Measurements from ENCODE around the gene ARHGEF19. TPM values are rescaled to one million over a fixed set of nuclear protein-coding genes. Genes with fewer than 3 reads are reported as not detected.
"Not testable (repeated sequence)": the region's sequence is repeated elsewhere in the genome, so short reads cannot be mapped to it uniquely, and the experiment has no call there.

The ARHGEF19 gene
- total RNA-seq, 3 donors from 2014 or later (not counting 1 experiment from before 2014, with no cell fraction given) = 14.6 to 18.9 (median 15.8) TPM

GRCh38 chr1:16226129-16226489, 13.7 kb upstream of the ARHGEF19 start:
- Mint-ChIP-seq H3K36me3 (no peaks in the 10 kb centered on the region), H3K4me3 (no peak overlapping the region), H3K27me3 (ENCODE audit: low read depth in 2 of 2) (peaks cover 12 to 32% of the 10 kb centered on the region in 2 donors), H3K9me3 (no peaks in the 10 kb centered on the region), H3K4me1 (peaks cover 7 to 10% of the 10 kb centered on the region in 2 donors), H3K27ac (no peak overlapping the region)
- Histone ChIP-seq H3K27ac (ENCODE audit: low read length) (no peak overlapping the region), H3K27me3 (ENCODE audit: control insufficient read depth, insufficient read depth, low read length) (peaks cover 22% of the 10 kb centered on the region), H3K4me1 (ENCODE audit: control insufficient read depth, insufficient read depth, low read length) (peaks cover 16% of the 10 kb centered on the region), H3K9me3 (ENCODE audit: control insufficient read depth, insufficient read depth, low read length) (no peaks in the 10 kb centered on the region), H3K36me3 (ENCODE audit: control insufficient read depth, insufficient read depth, low read length) (no peaks in the 10 kb centered on the region), H3K4me3 (ENCODE audit: low read length) (no peak overlapping the region)
- no peak for DNase-seq
- WGBS (ENCODE audit: insufficient coverage) = 96% methylated on average over 7 of the region's 7 CpGs
- intact Hi-C loops (cut with micrococcal nuclease) = no loop called here
- no peak for ATAC-seq
- TF ChIP-seq, protein P1, sequence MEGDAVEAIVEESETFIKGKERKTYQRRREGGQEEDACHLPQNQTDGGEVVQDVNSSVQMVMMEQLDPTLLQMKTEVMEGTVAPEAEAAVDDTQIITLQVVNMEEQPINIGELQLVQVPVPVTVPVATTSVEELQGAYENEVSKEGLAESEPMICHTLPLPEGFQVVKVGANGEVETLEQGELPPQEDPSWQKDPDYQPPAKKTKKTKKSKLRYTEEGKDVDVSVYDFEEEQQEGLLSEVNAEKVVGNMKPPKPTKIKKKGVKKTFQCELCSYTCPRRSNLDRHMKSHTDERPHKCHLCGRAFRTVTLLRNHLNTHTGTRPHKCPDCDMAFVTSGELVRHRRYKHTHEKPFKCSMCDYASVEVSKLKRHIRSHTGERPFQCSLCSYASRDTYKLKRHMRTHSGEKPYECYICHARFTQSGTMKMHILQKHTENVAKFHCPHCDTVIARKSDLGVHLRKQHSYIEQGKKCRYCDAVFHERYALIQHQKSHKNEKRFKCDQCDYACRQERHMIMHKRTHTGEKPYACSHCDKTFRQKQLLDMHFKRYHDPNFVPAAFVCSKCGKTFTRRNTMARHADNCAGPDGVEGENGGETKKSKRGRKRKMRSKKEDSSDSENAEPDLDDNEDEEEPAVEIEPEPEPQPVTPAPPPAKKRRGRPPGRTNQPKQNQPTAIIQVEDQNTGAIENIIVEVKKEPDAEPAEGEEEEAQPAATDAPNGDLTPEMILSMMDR (IDR thresholded peaks at IDR 0.05) = no peak

- Histone ChIP-seq H3K4me1 (ENCODE audit: control insufficient read depth, insufficient read depth, low read length) (peaks cover 16% of the 10 kb centered on the region), H3K27me3 (ENCODE audit: control insufficient read depth, insufficient read depth, low read length) (peaks cover 22% of the 10 kb centered on the region), H3K27ac (ENCODE audit: low read length) (no peak overlapping the region), H3K36me3 (ENCODE audit: control insufficient read depth, insufficient read depth, low read length) (no peaks in the 10 kb centered on the region), H3K4me3 (ENCODE audit: low read length) (no peak overlapping the region), H3K9me3 (ENCODE audit: control insufficient read depth, insufficient read depth, low read length) (no peaks in the 10 kb centered on the region)
- no peak for ATAC-seq
- no peak for DNase-seq
- H3K4me1 Mint-ChIP-seq = peaks cover 10 to 12% of the 10 kb centered on the region in 2 donors
- H3K27ac Mint-ChIP-seq = no peak overlapping the region
- H3K36me3 Mint-ChIP-seq = no peaks in the 10 kb centered on the region
- intact Hi-C loops (cut with micrococcal nuclease) = no loop called here
- peaks cover 12 to 33% of the 10 kb centered on the region in 2 donors for H3K27me3 Mint-ChIP-seq (ENCODE audit: low read depth in 2 of 2)
- no peak overlapping the region for H3K4me3 Mint-ChIP-seq
- TF ChIP-seq, protein P1 (IDR thresholded peaks at IDR 0.05) = no peak
- WGBS (ENCODE audit: insufficient coverage) = 83% methylated on average over 3 of the region's 3 CpGs
- no peaks in the 10 kb centered on the region for H3K9me3 Mint-ChIP-seq
Measured at GRCh38 chr1:16224472-16224871, 12.0 kb upstream of the ARHGEF19 start.

- H3K27ac Mint-ChIP-seq; H3K4me1 ChIP-seq (ENCODE audit: control insufficient read depth, insufficient read depth, low read length); H3K4me3 Mint-ChIP-seq; H3K27ac ChIP-seq (ENCODE audit: low read length); H3K36me3 ChIP-seq (ENCODE audit: control insufficient read depth, insufficient read depth, low read length); H3K9me3 ChIP-seq (ENCODE audit: control insufficient read depth, insufficient read depth, low read length); intact Hi-C loops (cut with micrococcal nuclease); ATAC-seq; H3K4me3 ChIP-seq (ENCODE audit: low read length); H3K36me3 Mint-ChIP-seq; H3K9me3 Mint-ChIP-seq; DNase-seq: not testable (repeated sequence)
- Mint-ChIP-seq H3K4me1 (peaks cover 7 to 11% of the 10 kb centered on the region in 2 donors), H3K27me3 (ENCODE audit: low read depth in 2 of 2) (peaks cover 2 to 22% of the 10 kb centered on the region in 2 donors)
- 97% methylated on average over 14 of the region's 14 CpGs for WGBS (ENCODE audit: insufficient coverage)
- H3K27me3 ChIP-seq (ENCODE audit: control insufficient read depth, insufficient read depth, low read length) = peaks cover 18% of the 10 kb centered on the region
Measured at GRCh38 chr1:16222716-16223115, 10.3 kb upstream of the ARHGEF19 start.

DNA sequence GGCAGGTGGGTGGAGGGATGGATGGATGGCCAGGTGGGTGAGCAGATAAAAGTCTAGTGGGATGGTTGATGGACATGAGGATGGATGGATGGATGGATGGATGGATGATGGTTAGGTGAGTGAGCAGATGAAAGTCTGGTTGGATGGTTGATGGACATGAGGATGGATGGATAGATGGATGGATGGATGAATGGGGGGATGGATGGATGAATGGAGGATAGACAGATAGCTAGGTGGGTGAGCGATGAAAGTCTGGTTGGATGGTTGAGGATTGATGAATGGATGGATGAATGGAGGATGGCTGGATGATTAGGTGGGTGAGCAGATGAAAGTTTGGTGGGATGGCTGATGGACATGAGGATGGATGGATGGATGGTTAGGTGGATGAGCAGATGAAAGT, 9.0 kb upstream of the ARHGEF19 start:
- TF ChIP-seq, protein P1 (IDR thresholded peaks at IDR 0.05) = no peak
- WGBS (ENCODE audit: insufficient coverage) = 97% methylated on average over 1 of the region's 1 CpG
- Mint-ChIP-seq H3K27me3 (ENCODE audit: low read depth in 2 of 2) (peaks cover 0 to 16% of the 10 kb centered on the region in 2 donors), H3K9me3 (no peaks in the 10 kb centered on the region), H3K4me1 (peaks cover 10 to 20% of the 10 kb centered on the region in 2 donors), H3K36me3 (no peaks in the 10 kb centered on the region), H3K4me3 (no peak overlapping the region), H3K27ac (no peak overlapping the region)
- H3K27me3 ChIP-seq (ENCODE audit: control insufficient read depth, insufficient read depth, low read length) = peaks cover 8% of the 10 kb centered on the region
- no peaks in the 10 kb centered on the region for H3K9me3 ChIP-seq (ENCODE audit: control insufficient read depth, insufficient read depth, low read length)
- peaks cover 11% of the 10 kb centered on the region for H3K4me1 ChIP-seq (ENCODE audit: control insufficient read depth, insufficient read depth, low read length)
- H3K36me3 ChIP-seq (ENCODE audit: control insufficient read depth, insufficient read depth, low read length) = no peaks in the 10 kb centered on the region
- H3K27ac ChIP-seq (ENCODE audit: low read length) = no peak overlapping the region
- intact Hi-C loops (cut with micrococcal nuclease) = no loop called here
- no peak for DNase-seq
- ATAC-seq = no peak
- H3K4me3 ChIP-seq (ENCODE audit: low read length) = no peak overlapping the region

Data from natural killer cell (primary cell).